ENCODE data around the gene PDGFRA.

PDGFRA gene

GRCh38 chr4:54228961-54229501 lies at the start of gene PDGFRA:
PDGFRA (plus strand) TSS chr4:54229293; CDS start chr4:54258769, 29,476 bp downstream.
- DNase-seq: no peak

GRCh38 chr4:54184581-54184980 lies 44.5 kb upstream of the PDGFRA start:
- DNase-seq: no peak

GRCh38 chr4:54185044-54185780 lies 43.9 kb upstream of the PDGFRA start:
- DNase-seq: no peak

- DNase-seq: no peak
Measured at GRCh38 chr4:54185866-54186265, 43.2 kb upstream of the PDGFRA start.

- DNase-seq: no peak
Measured at GRCh38 chr4:54186371-54186770, 42.7 kb upstream of the PDGFRA start.

- no peak for DNase-seq
Measured at GRCh38 chr4:54187148-54187547, 41.9 kb upstream of the PDGFRA start.

- no peak for DNase-seq
Measured at GRCh38 chr4:54189140-54189539, 40.0 kb upstream of the PDGFRA start.

GRCh38 chr4:54192811-54193210 lies 36.3 kb upstream of the PDGFRA start:
- DNase-seq: no peak

- DNase-seq: no peak
Measured at GRCh38 chr4:54197926-54198325, 31.2 kb upstream of the PDGFRA start.

GRCh38 chr4:54199919-54200318 lies 29.2 kb upstream of the PDGFRA start:
- DNase-seq: no peak

GRCh38 chr4:54209617-54210016 lies 19.5 kb upstream of the PDGFRA start:
- no peak for DNase-seq

GRCh38 chr4:54213001-54213400 lies 16.1 kb upstream of the PDGFRA start:
- no peak for DNase-seq

GRCh38 chr4:54213761-54214160 lies 15.3 kb upstream of the PDGFRA start:
- no peak for DNase-seq

GRCh38 chr4:54215379-54216077 lies 13.6 kb upstream of the PDGFRA start:
- no peak for DNase-seq

GRCh38 chr4:54217642-54218495 lies 11.2 kb upstream of the PDGFRA start:
- DNase-seq: peak; percentile 98 to 99

GRCh38 chr4:54218736-54219135 lies 10.4 kb upstream of the PDGFRA start:
- no peak for DNase-seq

- no peak for DNase-seq
Measured at GRCh38 chr4:54224996-54225597, 4.0 kb upstream of the PDGFRA start.

- DNase-seq: no peak
Measured at GRCh38 chr4:54225598-54226403, 3.3 kb upstream of the PDGFRA start.

- DNase-seq: peak; percentile 38 to 67
Measured at GRCh38 chr4:54226404-54227255, 2.5 kb upstream of the PDGFRA start.

- peak; percentile 62 to 67 for DNase-seq
Measured at GRCh38 chr4:54227256-54228055, 1.6 kb upstream of the PDGFRA start.
